ENCODE data around the gene AZU1. TPM values are rescaled to one million over a fixed set of nuclear protein-coding genes. Genes with fewer than 3 reads are reported as not detected.

Gene AZU1
- total RNA-seq, 1 experiment from 2014 or later, result 1.6 TPM

- H3K56ac ChIP-seq (ENCODE audit: insufficient read length, low read depth, low read length), result no peak overlapping the region
- no peaks in the 10 kb centered on the region for H4K20me1 ChIP-seq (ENCODE audit: control insufficient read depth, insufficient read depth, insufficient read length)
- no peak overlapping the region for H3K18ac ChIP-seq (ENCODE audit: insufficient read length, low read depth, low read length)
- H3K27ac ChIP-seq (ENCODE audit: insufficient read length, low read depth, low read length), result no peak overlapping the region
- Mint-ChIP-seq H3K27ac (peak overlapping the region in 1 of 3 experiments; percentile 91; a peak in 2 of 7 replicates), H3K36me3 (ENCODE audit: insufficient read depth in 1 of 3, low read depth in 3 of 3) (peaks cover 36 to 63% (median 62%) of the 10 kb centered on the region in 3 experiments), H3K27me3 (ENCODE audit: low read depth) (peaks cover 3% of the 10 kb centered on the region; the same call in 1 of the 2 replicates), H3K4me3 (no peak overlapping the region), H3K9me3 (no peaks in the 10 kb centered on the region; a peak in 1 of 5 replicates), H3K4me1 (0 out of 4 replicates have a peak, but pooled peaks cover 0 to 3% of the 10 kb centered on the region in 2 experiments)
- no peak overlapping the region for H4K8ac ChIP-seq (replicated peaks; ENCODE audit: insufficient read length, low read depth, low read length)
- no peak overlapping the region for H3K9ac ChIP-seq (ENCODE audit: extremely low read depth, insufficient read length, low read length)
- WGBS (ENCODE audit: extremely low coverage, insufficient read length, low lambda C conversion rate), result no CpG with 5 or more reads among the region's 30 CpGs
- H3K4me2 ChIP-seq (ENCODE audit: insufficient read depth, insufficient read length, low read length), result no peak overlapping the region
- H4K91ac ChIP-seq (ENCODE audit: insufficient read length, low read depth, low read length), result no peak overlapping the region
- no peak overlapping the region for H2AFZ ChIP-seq (ENCODE audit: low read length)
- H3K14ac ChIP-seq (ENCODE audit: insufficient read depth, low read length), result no peak overlapping the region
- H2BK20ac ChIP-seq (ENCODE audit: low read depth, low read length, poor library complexity, severe bottlenecking), result no peak overlapping the region
- H4K5ac ChIP-seq (ENCODE audit: insufficient read length, low read depth, low read length), result no peak overlapping the region
- no peaks in the 10 kb centered on the region for H3K79me2 ChIP-seq (ENCODE audit: insufficient read depth, low read length)
- H3T11ph ChIP-seq (ENCODE audit: low read length), result no peak overlapping the region
- TF ChIP-seq, protein P1, sequence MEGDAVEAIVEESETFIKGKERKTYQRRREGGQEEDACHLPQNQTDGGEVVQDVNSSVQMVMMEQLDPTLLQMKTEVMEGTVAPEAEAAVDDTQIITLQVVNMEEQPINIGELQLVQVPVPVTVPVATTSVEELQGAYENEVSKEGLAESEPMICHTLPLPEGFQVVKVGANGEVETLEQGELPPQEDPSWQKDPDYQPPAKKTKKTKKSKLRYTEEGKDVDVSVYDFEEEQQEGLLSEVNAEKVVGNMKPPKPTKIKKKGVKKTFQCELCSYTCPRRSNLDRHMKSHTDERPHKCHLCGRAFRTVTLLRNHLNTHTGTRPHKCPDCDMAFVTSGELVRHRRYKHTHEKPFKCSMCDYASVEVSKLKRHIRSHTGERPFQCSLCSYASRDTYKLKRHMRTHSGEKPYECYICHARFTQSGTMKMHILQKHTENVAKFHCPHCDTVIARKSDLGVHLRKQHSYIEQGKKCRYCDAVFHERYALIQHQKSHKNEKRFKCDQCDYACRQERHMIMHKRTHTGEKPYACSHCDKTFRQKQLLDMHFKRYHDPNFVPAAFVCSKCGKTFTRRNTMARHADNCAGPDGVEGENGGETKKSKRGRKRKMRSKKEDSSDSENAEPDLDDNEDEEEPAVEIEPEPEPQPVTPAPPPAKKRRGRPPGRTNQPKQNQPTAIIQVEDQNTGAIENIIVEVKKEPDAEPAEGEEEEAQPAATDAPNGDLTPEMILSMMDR (conservative IDR thresholded peaks at IDR 0.05), result no peak
- H3K79me1 ChIP-seq (ENCODE audit: insufficient read depth, low read depth, low read length, poor library complexity, severe bottlenecking), result peaks cover 4% of the 10 kb centered on the region
- H2BK15ac ChIP-seq (ENCODE audit: low read depth, low read length), result no peak overlapping the region
- no peaks in the 10 kb centered on the region for H3K4me1 ChIP-seq (ENCODE audit: insufficient read depth, low read length)
- no peak overlapping the region for H3K4ac ChIP-seq (ENCODE audit: low read depth, low read length)
- no peaks in the 10 kb centered on the region for H3K23me2 ChIP-seq (ENCODE audit: insufficient read length, low read depth, low read length, poor library complexity, severe bottlenecking)
- no peak overlapping the region for H2BK120ac ChIP-seq (ENCODE audit: low read depth, low read length, poor library complexity, severe bottlenecking)
- DNase-seq, result peak; percentile 39
- H2BK12ac ChIP-seq (ENCODE audit: insufficient read length, low read depth, low read length), result no peak overlapping the region
- no peak overlapping the region for H3K23ac ChIP-seq (ENCODE audit: insufficient read length, low read depth, low read length)
- H2AK5ac ChIP-seq (ENCODE audit: insufficient read length, low read length), result no peak overlapping the region
- H3K27me3 ChIP-seq (ENCODE audit: insufficient read depth, low read length), result no peaks in the 10 kb centered on the region
- H2BK5ac ChIP-seq (ENCODE audit: insufficient read length, low read length), result no peak overlapping the region
- H3K9me3 ChIP-seq (ENCODE audit: control insufficient read depth, low read depth, low read length), result no peaks in the 10 kb centered on the region
These were observed 17.4 kb upstream of the AZU1 start for GRCh38 chr19:810077-810855.
